HG03025 (cell line): ENCODE results near the gene COL18A1.
"Not testable (repeated sequence)": the region's sequence is repeated elsewhere in the genome, so short reads cannot be mapped to it uniquely, and the experiment has no call there.

Source experiments
- ATAC-seq: cut with Tn5 transposase; IDR thresholded peaks from one replicate; pipeline ENCODE4 v1.9.1; 2021; ENCODE audit warnings: mild to moderate bottlenecking, moderate library complexity; ENCODE audit not compliant: unreplicated experiment, low FRiP score

Gene COL18A1

GRCh38 chr21:45423968-45424853 lies 19.2 kb downstream of the COL18A1 start:
- ATAC-seq = no peak

GRCh38 chr21:45424854-45425795 lies 20.2 kb downstream of the COL18A1 start:
- no peak for ATAC-seq

GRCh38 chr21:45427331-45428271 lies 22.6 kb downstream of the COL18A1 start:
- no peak for ATAC-seq

- ATAC-seq = no peak
These were observed 23.6 kb downstream of the COL18A1 start for GRCh38 chr21:45428534-45428933.

- no peak for ATAC-seq
These were observed 24.5 kb downstream of the COL18A1 start for GRCh38 chr21:45429221-45430175.

GRCh38 chr21:45430521-45431501 lies 25.8 kb downstream of the COL18A1 start:
- ATAC-seq = no peak

- no peak for ATAC-seq
These were observed 27.0 kb downstream of the COL18A1 start for GRCh38 chr21:45431781-45432572.

GRCh38 chr21:45432575-45433255 lies 27.8 kb downstream of the COL18A1 start:
- ATAC-seq = no peak

GRCh38 chr21:45433301-45433700 lies 28.3 kb downstream of the COL18A1 start:
- no peak for ATAC-seq

- ATAC-seq = no peak
These were observed 29.1 kb downstream of the COL18A1 start for GRCh38 chr21:45433911-45434644.

GRCh38 chr21:45434645-45435217 lies 29.8 kb downstream of the COL18A1 start:
- no peak for ATAC-seq

- ATAC-seq = no peak
These were observed 30.5 kb downstream of the COL18A1 start for GRCh38 chr21:45435405-45435981.

- ATAC-seq = no peak
These were observed 31.5 kb downstream of the COL18A1 start for GRCh38 chr21:45436351-45437065.

GRCh38 chr21:45437844-45438243 lies 32.9 kb downstream of the COL18A1 start:
- not testable (repeated sequence) for ATAC-seq
